ENCODE data around the gene FSHR. TPM values are rescaled to one million over a fixed set of nuclear protein-coding genes. Genes with fewer than 3 reads are reported as not detected.
A peak's percentile ranks its signal among the peaks of the same experiment; 100 is the strongest.

Gene FSHR
- total RNA-seq, 1 donor from 2014 or later, result not detected

DNA sequence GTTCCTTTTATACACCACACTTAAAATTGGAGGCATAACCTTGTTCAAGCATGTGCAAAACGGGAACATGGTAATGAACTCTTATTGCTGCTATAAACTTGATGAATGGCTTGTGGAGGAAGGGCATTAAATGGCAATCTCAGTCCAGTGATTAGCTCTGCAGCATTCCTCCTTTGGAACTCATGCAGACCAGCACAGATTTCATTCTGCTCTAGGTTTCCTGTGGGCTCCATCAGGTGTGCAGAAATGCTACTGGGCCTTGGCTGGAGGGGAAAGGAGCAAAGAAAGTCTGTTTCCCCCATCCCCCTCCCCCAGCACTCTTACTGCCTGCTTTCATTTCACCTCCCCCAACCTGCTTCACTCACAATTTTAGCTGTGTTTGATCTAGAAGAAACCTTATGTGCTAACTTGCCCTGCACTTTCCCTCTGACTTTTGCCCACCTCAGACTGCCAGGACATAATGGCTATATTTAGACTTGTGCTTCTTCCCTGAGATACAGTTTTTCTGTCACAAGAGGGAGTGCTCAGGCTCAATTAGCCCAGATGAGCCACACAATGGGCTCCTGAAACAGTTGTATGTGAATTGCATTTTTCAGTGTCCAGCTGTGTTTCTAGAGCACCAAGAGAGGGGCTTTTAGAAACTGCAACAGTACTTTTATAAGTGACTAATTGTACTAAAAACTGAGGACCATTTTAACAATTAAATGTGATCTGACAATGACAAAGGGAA is 109.8 kb downstream of the FSHR start:
- Mint-ChIP-seq H3K36me3 (ENCODE audit: low read depth, unreplicated experiment) (no peaks in the 10 kb centered on the region), H3K9me3 (ENCODE audit: unreplicated experiment) (no peaks in the 10 kb centered on the region), H3K4me3 (ENCODE audit: unreplicated experiment) (no peak overlapping the region), H3K27me3 (ENCODE audit: unreplicated experiment) (no peaks in the 10 kb centered on the region), H3K4me1 (ENCODE audit: unreplicated experiment) (peaks cover 18% of the 10 kb centered on the region), H3K27ac (ENCODE audit: unreplicated experiment) (no peak overlapping the region)
- peak; percentile 6 for DNase-seq (ENCODE audit: low spot score)
- no peak for TF ChIP-seq CTCF (IDR thresholded peaks at IDR 0.05; ENCODE audit: unreplicated experiment)

DNA sequence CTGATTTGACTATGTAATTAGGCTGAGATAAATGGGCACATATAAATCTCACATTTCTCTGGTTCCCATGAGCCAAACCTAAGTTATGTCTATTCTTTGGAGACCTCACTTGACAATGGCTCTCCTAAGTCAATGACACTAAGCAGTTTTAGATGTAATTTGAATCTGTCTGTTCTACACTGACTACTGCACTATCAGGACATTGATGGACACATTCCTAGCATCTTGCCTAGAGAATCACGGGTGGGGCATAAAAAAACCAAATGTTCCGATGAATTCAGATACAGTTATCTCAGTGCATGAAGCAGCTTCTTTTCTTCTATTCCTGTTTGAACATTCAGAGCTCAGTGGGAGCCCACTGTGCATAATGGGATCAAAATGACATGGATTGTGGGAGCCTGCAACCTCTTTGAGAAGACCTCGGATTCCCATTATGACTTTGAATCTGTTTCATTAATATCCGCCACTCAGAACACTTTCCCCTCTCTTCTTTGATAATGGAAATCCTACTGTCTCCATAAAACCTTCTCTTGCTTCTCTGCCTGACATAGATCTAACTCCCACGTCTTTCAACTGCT is 110.8 kb downstream of the FSHR start:
- Mint-ChIP-seq H3K4me1 (ENCODE audit: unreplicated experiment) (peaks cover 18% of the 10 kb centered on the region), H3K27me3 (ENCODE audit: unreplicated experiment) (no peaks in the 10 kb centered on the region), H3K4me3 (ENCODE audit: unreplicated experiment) (no peak overlapping the region), H3K27ac (ENCODE audit: unreplicated experiment) (no peak overlapping the region), H3K9me3 (ENCODE audit: unreplicated experiment) (no peaks in the 10 kb centered on the region), H3K36me3 (ENCODE audit: low read depth, unreplicated experiment) (no peaks in the 10 kb centered on the region)
- TF ChIP-seq CTCF (IDR thresholded peaks at IDR 0.05; ENCODE audit: unreplicated experiment), result no peak
- DNase-seq (ENCODE audit: low spot score), result no peak

GRCh38 chr2:49042488-49042887 is 111.8 kb downstream of the FSHR start:
- H3K9me3 Mint-ChIP-seq (ENCODE audit: unreplicated experiment), result no peaks in the 10 kb centered on the region
- H3K36me3 Mint-ChIP-seq (ENCODE audit: low read depth, unreplicated experiment), result no peaks in the 10 kb centered on the region

DNA sequence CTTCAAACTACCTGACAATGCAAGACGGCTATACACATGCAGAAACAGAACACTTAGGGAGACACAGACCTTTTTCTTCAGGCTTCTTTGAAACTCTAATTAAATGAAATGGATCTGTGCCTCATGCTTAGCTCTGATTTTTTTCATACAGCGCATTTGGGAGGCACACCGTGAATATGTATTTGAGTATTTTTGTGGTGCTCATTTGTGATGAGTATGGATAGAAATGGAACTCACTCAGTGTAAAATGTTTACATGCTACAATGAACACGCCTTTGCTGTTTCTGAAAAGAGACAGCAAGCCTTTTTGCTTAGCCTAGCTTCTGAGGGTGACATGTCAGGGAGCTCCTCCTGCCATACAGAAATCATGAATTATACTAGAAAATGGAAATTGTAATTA is 113.3 kb downstream of the FSHR start:
- DNase-seq (ENCODE audit: low spot score), result no peak
- Mint-ChIP-seq H3K9me3 (ENCODE audit: unreplicated experiment) (no peaks in the 10 kb centered on the region), H3K36me3 (ENCODE audit: low read depth, unreplicated experiment) (no peaks in the 10 kb centered on the region), H3K27ac (ENCODE audit: unreplicated experiment) (no peak overlapping the region), H3K4me3 (ENCODE audit: unreplicated experiment) (no peak overlapping the region), H3K4me1 (ENCODE audit: unreplicated experiment) (peaks cover 24% of the 10 kb centered on the region), H3K27me3 (ENCODE audit: unreplicated experiment) (no peaks in the 10 kb centered on the region)
- no peak for TF ChIP-seq CTCF (IDR thresholded peaks at IDR 0.05; ENCODE audit: unreplicated experiment)

More at GRCh38 chr2:49042488-49042887, 111.8 kb downstream of the FSHR start:
- no peak overlapping the region for H3K27ac Mint-ChIP-seq (ENCODE audit: unreplicated experiment)
- H3K4me1 Mint-ChIP-seq (ENCODE audit: unreplicated experiment), result peaks cover 22% of the 10 kb centered on the region
- DNase-seq (ENCODE audit: low spot score), result no peak
- no peaks in the 10 kb centered on the region for H3K27me3 Mint-ChIP-seq (ENCODE audit: unreplicated experiment)
- TF ChIP-seq CTCF (IDR thresholded peaks at IDR 0.05; ENCODE audit: unreplicated experiment), result no peak
- no peak overlapping the region for H3K4me3 Mint-ChIP-seq (ENCODE audit: unreplicated experiment)

- no peak for DNase-seq (ENCODE audit: low spot score)
- Mint-ChIP-seq H3K36me3 (ENCODE audit: low read depth, unreplicated experiment) (no peaks in the 10 kb centered on the region), H3K9me3 (ENCODE audit: unreplicated experiment) (no peaks in the 10 kb centered on the region), H3K27ac (ENCODE audit: unreplicated experiment) (no peak overlapping the region), H3K4me3 (ENCODE audit: unreplicated experiment) (no peak overlapping the region), H3K4me1 (ENCODE audit: unreplicated experiment) (peaks cover 17% of the 10 kb centered on the region), H3K27me3 (ENCODE audit: unreplicated experiment) (no peaks in the 10 kb centered on the region)
- no peak for TF ChIP-seq CTCF (IDR thresholded peaks at IDR 0.05; ENCODE audit: unreplicated experiment)
Observed at GRCh38 chr2:49037197-49037596, 117.1 kb downstream of the FSHR start.

Measured in endothelial cell (in vitro differentiated cells).